Prostate gland (tissue), 2 donors: ENCODE results near the gene CDH26.

Experiments used
- CTCF ChIP-seq, 4 experiments: fragments of 200-600 bp in 2 of 4; fragments of 450-650 bp in 2 of 4; sonication (generic) in 2 of 4; IDR thresholded peaks; 1 replicate in 3 of 4; 2 replicates in 1 of 4; pipeline ENCODE4 v1.5.1; 2016 to 2019; ENCODE audit warnings: antibody characterized with exemption in 4 of 4, mild to moderate bottlenecking in 2 of 4, moderate library complexity in 2 of 4
- POLR2A ChIP-seq: fragments of 450-650 bp; IDR thresholded peaks from one replicate; pipeline ENCODE4 v1.6.1; 2016; ENCODE audit warnings: antibody characterized with exemption, mild to moderate bottlenecking
- POLR2AphosphoS5 ChIP-seq: sonication (generic); formaldehyde crosslinking; IDR thresholded peaks from one replicate; pipeline ENCODE4 v1.6.1; 2017; ENCODE audit warnings: antibody characterized with exemption

DNA sequence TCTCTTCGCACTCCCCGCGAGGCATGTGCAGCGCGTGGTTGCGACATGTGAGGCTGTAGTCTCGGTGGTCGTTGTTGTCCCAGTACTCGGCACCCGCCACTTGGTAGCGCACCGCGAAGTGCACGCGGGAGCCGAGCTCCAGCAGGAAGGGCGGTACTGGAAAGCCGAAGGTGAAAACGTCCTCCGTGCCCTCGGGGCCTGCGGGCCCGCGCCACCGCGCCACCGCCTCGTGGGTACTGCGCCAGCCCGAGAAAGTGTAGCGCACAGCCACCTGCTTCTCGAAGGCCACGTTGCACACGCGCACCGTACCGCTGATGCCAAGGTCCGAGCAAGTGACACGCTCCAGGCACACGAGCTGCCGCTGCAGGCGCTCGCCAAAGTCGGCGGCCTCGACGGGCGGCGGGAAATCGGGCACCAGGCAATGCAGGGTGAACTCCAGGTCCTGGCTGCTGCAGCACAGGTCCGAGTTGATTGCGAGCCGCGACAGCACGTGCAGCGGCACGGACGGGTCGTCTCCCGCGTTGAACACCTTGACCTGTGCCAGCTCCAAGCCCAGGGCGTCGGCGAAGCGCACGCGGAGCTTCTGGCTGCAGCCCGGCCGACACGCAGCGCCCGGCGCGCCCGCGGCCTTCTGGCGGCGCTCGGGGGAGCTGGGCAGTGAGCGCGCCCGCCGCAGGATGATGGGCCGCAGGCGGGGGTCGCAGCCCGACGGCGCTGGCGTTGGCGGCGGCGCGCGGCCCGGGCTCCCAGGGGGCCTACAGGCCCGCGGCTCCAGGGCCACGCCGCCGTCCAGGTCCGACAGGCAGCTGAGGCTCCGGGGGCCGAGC lies 19.0 kb upstream of the CDH26 start:
- no peak for TF ChIP-seq CTCF (IDR thresholded peaks at IDR 0.05)
- TF ChIP-seq POLR2A, result no peak
- TF ChIP-seq POLR2AphosphoS5, result no peak
